ENCODE data around the gene KLHL26. TPM values are rescaled to one million over a fixed set of nuclear protein-coding genes. Genes with fewer than 3 reads are reported as not detected.
A peak's percentile ranks its signal among the peaks of the same experiment; 100 is the strongest.

The KLHL26 gene
- total RNA-seq, 1 donor from 2014 or later = 7.0 TPM

DNA sequence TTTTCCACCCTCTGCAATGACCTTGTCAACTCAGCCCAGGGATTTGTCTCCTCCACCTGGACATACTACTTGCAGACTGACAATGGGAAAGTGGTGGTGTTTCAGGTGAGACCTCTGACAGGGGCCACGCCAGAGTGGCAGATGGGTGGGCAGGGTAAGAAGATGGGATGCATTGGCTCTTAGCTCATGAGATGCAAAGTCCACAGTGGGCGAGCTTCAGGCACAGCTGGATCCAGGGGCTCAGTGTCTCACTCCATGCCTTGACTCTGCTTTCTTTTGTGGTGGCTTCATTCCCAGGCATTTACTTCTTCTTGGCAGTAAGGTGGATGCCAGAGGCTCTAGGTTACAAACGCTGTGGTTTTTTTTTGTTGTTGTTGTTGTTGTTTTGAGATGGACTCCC lies 20.8 kb upstream of the KLHL26 start:
- DNase-seq = no peak

DNA sequence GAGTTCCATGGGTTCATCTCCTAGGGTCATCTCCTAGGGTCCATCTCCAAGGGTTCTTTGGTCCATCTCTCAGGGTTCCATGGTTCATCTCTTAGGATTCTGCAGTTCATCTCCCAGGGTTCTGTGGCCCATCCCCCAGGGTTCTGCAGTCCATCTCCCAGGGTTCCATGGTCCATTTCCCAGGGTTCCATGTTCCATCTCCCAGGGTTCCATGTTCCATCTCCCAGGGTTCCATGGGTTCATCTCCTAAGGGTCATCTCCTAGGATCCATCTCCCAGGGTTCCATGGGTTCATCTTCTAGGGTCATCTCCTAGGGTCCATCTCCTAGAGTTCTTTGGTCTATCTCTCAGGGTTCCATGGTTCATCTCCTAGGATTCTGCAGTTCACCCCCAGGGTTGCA lies 19.3 kb upstream of the KLHL26 start:
- DNase-seq = no peak

DNA sequence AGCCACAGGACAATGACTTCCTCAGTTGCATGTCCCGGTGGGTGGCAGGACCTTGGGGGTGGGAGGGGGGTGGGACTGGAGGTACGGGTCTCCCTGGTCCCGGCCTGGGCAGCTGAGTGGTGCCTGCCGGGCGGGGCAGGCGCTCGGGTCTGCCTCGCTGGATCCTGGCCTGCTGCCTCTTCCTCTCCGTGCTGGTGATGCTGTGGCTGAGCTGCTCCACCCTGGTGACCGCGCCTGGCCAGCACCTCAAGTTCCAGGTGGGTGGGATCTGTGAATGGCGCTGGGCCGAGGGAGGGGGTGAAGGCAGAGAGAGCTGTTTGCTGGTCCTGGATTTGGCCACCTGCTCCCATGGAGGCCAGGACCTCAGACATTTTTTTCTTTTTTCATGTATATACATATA lies 18.6 kb upstream of the KLHL26 start:
- no peak for DNase-seq

DNA sequence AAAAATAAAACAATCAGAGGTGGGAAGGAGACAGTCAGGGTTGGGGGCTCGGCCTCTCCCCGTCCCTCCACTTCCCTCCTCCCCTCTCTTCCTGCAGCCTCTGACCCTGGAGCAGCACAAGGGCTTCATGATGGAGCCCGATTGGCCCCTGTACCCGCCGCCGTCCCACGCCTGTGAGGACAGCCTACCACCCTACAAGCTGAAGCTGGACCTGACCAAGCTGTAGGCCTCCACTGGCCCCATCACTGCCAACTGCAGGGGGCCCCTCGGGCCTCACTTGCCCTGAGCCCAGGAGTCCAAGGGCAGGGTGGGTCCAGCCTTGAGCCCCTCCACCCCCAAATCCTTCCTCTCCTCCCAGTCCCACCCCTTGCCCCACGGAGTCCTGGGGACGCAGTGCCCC lies 16.5 kb upstream of the KLHL26 start:
- DNase-seq = no peak

DNA sequence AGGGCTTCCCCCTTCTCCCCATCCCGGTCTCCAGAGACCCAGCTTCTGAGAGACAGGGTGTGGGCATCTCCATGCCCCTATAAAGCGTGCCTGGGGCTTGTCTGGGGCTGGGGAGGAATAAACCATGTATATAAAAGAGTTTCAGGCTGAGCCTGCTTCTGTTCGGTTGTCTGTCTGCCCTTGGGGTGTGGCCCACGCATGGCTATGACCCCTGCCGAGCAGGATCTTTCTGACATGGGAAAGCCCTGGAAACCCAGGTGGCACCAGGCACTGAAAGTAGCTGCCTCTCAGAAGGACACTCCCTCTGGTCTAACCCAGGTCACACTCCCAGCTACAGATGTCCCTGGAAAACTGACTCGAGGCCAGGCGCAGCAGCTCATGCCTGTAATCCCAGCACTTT lies 15.9 kb upstream of the KLHL26 start:
- no peak for DNase-seq

DNA sequence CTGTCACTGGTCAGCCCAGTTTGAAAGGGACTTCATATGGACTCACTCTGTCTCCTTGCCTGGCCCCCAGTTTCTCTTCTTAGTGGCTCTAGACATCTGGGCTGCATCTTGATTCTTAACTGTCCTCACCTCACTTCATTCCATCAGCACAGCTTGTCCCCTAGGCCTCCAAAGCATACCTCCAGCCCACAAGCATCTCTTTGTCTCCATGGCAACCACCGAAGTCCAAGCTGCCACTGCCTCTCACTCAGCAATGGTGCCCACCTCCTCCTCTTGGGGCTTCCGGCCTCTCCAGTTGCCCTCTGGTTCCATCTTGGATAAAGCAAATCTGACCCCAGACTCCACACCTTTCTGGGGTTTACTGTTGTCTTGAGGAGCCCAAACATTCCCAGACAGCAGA lies 9.9 kb upstream of the KLHL26 start:
- DNase-seq = no peak

DNA sequence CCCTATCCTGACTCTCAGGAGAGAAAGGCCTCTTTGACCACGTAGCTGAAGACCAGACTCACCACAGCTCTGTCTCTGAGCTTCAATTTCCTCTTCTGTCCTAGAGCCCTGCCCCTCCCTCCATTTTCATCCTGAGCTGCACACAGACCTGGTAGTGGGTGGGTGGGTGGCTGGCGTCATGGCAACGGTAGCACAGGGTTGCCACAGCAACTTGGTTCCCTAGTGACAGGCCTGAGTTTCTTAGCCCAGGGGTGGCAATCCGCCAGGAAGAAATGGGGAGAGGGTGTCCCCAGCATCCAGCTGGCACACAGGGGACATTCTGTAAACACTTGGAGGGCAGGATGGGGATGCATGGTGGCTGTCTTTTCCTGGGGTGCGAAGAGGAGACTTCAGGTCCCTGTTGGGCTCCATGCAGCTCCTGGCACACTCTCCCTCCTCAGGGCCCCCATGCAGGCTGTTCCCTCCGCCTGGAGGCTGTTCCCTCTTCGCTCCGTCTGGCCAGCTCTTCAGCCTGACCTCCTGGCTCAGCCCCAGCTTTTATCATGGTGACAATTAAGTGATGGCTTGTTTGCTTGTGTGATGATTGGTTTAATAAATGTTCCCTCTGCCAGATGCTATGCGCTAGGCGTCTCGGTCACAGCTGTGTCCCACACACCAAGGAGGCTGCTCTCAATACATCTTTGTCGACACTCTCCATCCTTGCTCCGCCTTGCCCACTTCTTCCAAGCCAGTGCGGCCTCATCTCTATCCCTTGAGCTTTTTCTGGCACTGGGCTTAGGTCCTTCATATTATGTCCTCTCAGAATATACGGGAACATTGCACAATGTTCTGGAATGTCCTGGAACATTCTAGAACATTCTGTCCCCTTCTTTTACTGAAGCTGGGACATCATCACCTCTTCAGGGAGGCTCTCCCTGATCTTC lies 7.4 kb upstream of the KLHL26 start:
- DNase-seq = no peak

DNA sequence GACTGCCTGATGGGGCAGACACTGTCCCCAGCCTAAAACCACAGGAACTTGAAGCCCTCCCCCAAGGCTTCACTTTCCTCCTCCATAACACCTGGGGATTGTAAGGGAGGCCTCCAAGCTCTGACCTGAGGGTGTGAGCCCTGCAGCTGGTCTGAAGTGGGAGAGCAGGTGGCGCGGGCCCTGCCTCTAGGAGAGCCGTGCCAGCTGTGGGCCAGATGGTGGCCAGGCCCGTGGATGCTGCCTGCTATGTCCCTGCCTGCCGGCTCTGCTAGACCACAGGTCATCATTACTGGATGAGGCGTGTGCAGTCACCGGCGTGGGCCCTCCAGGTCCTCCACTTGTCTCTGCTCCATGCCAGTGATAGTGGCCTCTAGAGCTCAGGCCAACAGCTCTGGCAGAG lies 3.5 kb upstream of the KLHL26 start:
- no peak for DNase-seq

DNA sequence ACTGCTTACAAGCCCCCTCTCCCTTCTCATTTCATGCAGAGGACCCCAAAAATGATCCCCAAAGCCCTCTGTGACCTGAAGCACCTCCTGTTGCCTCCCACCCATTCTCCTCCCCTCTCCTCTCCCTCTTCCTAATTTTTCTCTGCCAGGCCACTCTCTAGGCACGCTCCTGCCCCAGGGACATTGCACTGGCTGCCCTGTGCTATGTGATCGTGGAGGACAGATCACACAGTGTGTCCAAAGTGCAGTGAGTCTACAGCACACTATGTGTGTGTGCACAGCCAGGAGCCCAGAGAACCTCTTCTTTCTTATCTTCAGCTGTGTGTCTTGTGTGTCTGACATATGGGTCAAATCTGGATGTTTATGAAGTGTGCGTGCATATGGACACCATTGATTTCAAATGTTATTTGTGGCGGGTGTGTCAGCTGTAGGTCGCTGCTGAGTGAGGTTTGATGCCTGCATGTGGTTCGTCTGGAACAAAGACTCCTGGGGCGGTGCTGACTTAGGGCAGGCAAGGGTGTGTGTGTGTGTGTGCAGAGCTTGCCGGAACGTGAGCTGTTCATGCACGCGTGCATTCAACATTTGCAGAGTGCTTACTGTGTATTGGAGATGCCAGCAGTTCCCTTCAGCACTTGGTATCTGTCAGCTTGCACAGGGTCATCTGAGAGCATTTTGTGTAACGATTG lies 2.1 kb upstream of the KLHL26 start:
- DNase-seq = no peak

DNA sequence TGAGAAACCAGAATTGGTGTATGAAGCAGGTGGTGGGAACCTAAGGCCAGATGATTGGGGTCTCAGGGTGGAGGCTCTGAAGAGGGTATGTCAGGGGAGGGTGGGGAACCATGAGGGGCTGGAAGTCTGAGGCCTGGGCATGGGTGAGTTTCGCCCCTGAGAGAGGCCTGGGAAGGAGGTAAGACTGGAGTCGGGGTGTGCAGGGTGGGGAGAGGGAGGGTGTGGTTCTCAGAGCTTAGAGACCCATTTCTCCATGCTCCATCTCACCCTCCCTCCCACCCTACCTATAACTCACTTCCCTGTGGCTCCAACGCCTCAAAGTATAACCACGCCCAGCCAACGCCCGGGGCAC lies 1.0 kb upstream of the KLHL26 start:
- no peak for DNase-seq

DNA sequence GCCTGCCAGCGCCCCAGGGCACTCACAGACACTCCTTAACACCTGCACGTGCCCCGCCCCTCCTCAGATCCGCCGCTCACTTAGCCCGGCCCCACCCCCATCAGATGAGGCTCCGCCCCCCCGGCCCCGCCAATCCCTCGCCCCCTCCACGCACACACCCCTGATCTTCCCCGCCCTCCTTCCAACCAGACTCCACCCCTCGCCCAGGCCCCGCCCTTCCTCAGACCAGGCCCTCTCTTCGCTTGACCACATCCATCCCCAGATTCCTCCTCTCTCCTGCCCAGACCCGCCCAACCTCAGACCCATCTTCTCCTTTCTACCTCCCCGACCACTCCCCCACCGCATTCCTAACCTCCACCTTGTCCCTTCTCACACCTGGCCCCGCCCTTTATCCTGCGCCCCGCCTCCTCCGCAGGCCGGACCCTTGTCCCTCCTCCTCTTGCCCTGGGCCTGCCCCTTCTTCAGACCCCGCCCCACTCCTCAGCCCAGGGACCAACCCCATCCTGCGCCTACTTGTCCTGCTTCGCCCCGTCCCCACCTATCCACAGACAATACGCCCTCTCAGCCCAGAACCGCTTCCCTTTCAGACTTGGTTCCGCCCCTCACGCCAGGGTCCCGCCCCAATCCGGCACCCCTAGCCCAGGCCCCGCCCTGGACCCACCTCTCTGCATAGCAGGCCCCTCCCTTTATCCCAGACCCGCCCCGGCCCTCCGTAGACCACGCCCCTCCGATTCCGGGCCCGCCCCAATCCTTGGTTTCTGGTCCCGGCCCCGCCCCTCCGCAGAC lies 452 bp upstream of the KLHL26 start:
- peak; percentile 97 for DNase-seq

DNA sequence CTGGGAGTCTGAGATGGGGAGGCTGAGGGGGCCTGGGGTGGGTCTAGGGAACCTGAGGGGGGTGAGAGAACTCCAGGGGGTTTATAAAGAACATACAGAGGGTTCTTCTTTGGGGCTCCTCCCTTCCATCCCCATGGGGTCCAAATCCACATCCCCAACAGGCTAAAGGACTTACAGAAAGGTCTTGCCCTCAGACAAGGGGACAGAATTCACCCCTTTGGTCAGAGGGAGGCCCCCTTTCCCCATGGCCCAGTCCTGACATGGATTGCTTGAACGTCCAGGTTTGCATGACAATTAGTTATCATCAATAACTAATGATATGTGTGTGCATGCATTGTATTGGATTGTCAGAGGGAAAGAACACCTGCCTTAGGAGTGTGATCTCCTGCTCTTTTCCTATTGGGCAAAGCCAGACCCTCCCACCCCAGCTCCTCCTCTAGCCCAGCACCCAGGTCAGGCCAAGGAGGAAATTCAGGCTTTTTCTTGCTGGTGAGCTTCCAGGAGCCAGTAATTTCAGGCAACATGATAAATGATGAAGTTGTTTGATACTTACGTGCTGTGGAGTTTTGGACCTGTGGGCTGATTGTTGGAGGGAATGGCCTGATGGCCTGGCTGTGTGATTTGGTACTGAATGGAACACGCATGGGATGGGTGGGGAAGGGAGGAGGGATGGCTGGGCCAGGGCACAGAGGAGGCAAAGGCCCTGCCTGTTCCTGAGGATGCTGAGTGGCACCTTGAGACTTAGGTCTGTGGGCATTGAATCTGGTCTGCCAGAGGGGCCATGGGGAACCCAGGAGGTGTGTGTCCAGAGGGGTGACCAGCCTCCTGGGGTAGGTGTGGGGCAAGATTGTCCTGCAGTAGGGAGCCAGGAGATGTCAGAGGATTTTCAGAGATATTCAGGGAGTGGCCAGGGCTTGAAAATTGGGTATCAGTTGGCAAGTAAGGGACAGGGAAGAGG lies 1.1 kb downstream of the KLHL26 start:
- DNase-seq = no peak

DNA sequence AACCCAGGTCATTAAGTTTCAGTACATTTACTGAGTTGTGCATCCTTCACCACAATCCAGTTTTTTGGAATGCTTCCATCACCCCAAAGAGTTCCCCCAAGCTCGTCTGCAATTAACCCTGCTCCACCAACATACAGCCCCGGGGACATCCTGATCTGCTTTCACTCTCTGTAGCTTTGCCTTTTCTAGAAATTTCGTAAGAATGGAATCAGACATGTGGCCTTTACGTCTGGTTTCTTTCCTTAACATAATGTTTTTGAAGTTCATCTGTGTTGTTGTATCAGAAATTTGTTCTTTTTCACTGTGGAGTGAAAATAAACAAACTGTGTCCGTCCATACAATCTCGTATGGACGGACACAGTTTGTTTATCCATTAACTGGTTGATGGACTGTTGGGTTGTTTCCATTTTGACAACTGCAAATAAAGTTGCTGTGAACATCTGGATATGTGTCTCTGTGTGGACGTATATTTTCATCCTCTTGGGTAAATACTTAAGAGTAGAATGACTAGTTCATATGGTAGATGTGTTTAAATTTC lies 2.9 kb downstream of the KLHL26 start:
- no peak for DNase-seq

DNA sequence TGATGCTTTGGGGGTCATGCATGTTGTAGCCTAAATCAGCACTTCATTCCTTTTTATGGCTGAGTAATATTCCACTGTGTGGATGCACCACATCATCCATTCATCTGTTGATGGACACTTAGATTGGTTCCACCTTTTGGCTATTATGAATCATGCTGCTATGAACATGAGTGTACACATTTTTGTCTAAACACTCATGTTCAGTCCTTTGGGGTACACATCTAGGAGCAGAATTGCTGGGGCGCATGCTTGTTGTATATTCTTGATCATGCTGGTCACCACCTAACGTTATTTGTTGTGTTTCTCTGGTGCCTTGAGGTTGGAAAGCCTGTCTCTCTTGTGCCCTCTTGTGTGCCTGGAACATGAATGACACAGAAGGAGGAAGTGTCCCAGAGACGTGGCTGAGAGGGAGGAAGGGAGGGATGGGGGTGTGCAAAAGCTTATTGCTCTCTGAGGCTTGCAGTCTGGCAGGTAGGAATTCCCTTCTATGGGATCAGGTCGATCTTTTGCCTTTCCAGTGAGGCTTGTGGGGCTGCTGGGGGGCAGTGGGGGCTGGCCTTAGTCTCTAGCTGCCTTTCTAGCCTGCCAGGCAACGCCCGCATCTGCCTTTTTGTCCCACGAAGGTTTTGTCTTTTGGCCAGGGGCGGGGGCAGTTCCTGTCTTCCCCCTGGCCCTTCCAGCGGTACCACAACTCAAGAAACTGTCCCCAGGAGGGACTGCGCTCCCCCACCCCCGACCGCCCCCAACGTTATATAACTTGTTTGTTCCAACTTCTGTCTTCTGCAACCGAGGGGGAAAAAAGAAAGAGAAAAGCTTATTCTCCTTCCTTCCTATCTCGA lies 7.6 kb downstream of the KLHL26 start:
- no peak for DNase-seq

DNA sequence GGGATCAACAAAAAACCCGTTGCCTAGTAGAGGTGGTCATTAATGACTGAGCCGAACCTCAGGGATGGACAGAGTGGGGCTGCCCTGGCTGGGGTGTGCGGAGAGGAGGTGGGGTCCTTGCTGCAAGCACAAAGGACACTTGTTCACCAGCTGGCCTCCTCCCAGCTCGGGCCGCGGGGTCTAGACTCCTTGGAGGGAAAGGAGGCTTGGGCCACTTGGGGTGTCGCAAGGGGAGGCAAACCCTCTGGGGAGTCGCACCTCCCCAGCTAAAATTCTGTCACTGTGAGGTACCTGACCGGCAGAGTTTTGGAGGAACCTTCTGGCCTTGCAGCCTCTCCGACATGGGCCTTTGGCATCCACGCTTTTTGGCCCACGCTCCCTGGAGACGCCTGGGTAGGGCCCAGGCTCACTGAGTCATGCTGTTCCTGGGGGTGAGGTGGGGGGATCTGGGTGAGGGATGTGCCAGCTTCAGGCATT lies 8.2 kb downstream of the KLHL26 start:
- peak; percentile 55 for DNase-seq

DNA sequence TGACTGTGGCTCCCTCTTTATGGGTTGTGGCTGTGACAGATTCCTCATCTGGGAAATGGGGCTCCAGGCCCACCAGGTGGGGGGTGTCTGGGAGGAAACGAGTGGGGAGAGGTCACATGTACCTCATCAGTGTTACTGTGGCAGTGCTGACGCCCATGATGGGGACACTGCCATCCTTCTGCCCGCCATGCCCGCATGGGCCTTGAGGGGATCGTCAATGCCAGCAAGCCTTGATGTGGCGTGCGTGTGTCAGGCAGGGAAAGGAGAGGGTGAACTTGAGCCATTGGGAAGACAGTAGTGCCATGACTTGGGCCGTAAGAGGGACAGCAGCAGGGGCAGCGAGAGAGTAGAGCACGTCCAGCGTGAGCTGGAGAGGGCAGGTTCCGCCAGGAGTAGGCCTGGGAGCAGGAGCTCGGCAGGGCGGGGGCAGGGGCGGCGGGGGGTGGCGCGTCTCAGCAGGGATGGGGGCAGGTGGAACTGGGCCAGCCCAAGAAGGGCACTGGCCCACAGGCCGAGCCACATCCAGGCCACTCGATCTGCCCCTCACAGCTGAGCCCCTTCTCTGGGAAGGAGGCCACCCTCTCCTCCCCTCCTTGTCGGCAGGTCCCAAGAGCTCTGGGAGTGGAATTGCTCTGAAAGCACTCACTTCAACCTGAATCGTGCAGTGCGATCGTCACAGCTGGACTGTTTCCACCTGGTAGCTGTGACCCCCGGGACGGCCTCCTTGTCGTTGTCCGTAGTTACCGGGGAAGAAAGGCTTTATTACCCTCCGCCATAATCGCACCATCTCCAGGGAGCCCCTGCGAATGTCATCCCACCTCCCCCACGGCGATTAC lies 9.9 kb downstream of the KLHL26 start:
- no peak for DNase-seq

DNA sequence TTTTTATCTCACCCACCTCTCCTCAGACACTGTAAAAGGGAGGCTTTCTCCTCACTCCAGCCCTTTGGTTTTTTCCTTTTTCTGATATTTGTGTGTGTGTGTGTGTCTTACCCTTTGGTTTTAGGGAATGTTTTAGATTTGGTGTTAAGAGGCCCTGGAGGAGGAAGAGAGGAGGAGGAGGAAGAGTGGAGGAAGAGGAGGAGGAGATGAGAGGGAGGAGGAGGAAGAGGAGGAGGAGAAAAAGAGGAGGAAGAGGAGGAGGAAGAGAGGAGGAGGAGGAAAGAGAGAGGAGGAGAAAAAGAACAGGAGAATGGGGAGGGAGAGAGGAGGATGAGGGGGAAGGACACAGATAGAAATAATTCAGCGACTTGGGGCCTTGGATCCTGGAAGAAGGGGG lies 10.5 kb downstream of the KLHL26 start:
- DNase-seq = no peak

DNA sequence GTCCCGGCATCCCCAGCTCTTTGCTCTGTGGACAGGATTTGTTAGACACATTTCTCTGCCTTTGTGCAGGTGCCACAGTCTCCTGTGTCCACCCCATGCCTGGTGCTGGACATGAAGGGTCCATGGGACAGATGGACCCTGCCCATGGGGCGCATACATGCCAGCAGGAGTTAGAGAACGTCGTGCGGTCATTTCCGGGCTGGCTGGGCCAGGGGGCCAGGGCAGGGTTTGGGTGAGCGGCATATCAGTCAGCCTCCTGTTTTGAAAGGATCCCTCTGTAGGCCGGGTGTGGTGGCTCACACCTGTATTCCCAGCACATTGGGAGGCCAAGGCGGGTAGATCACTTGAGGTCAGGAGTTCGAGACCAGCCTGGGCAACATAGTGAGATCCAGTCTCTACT lies 11.0 kb downstream of the KLHL26 start:
- no peak for DNase-seq

DNA sequence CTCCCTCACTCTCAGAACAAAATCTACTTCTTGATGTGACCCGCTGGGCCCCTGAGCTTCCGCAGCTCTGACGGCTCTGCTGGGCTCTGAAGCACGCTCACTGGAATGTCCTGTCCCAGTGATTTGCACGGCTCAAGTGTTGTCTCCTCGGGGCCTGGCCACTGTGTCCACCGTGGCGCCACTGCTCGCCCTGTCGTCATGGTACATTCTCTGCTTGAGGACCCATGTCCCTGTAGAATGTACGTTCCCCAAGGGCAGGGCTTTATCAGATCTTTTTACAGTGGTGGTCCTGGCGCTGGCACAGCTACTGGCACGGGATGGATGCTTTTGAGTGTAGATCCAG lies 12.1 kb downstream of the KLHL26 start:
- no peak for DNase-seq

All from occipital lobe (tissue), 2 donors.